Spleen (tissue), 11 donors: Measurements from ENCODE around the gene RABGEF1. TPM values are rescaled to one million over a fixed set of nuclear protein-coding genes. Genes with fewer than 3 reads are reported as not detected.

Source experiments
- DNase-seq: peaks from one replicate; pipeline ENCODE4 v3.0.0-alpha.2; 2020
- H3K27ac ChIP-seq, 8 donors: fragments of 200-600 bp; sonication (generic) in 7 of 8; 1 replicate in 4 of 8; 2 replicates in 4 of 8; pipeline versions ENCODE4 v1.5.0 to v1.8.0; 2016 to 2021; ENCODE audit warnings: inconsistent platforms in 4 of 8, mild to moderate bottlenecking in 4 of 8, moderate library complexity in 1 of 8
- H3K27me3 ChIP-seq, 7 donors: fragments of 200-600 bp; sonication (generic) in 6 of 7; replicated peaks in 1 of 7; 1 replicate in 4 of 7; 2 replicates in 3 of 7; pipeline versions ENCODE4 v1.5.0 to v1.8.0; 2016 to 2021; ENCODE audit warnings: inconsistent platforms in 3 of 7, mild to moderate bottlenecking in 1 of 7
- H3K36me3 ChIP-seq, 6 donors: fragments of 200-600 bp; sonication (generic) in 5 of 6; 1 replicate in 4 of 6; 2 replicates in 2 of 6; pipeline versions ENCODE4 v1.5.0 to v1.8.0; 2016 to 2021; ENCODE audit warnings: inconsistent platforms in 2 of 6
- H3K4me1 ChIP-seq, 6 donors: fragments of 200-600 bp; sonication (generic) in 5 of 6; 1 replicate in 3 of 6; 2 replicates in 3 of 6; pipeline versions ENCODE4 v1.5.0 to v1.8.0; 2016 to 2021; ENCODE audit warnings: inconsistent platforms in 3 of 6
- H3K4me3 ChIP-seq, 8 donors: fragments of 200-600 bp; sonication (generic) in 7 of 8; 1 replicate in 4 of 8; 2 replicates in 4 of 8; pipeline versions ENCODE4 v1.5.0 to v1.8.0; 2016 to 2021; ENCODE audit warnings: inconsistent platforms in 4 of 8, mild to moderate bottlenecking in 4 of 8, moderate library complexity in 2 of 8
- H3K9me3 ChIP-seq, 8 donors: fragments of 200-600 bp; sonication (generic) in 7 of 8; 1 replicate in 4 of 8; 2 replicates in 4 of 8; pipeline versions ENCODE4 v1.5.0 to v1.8.0; 2016 to 2021; ENCODE audit warnings: inconsistent platforms in 4 of 8
- CTCF ChIP-seq, 11 experiments: fragments of 200-600 bp in 7 of 11; fragments of 450-650 bp in 4 of 11; sonication (generic) in 4 of 11; IDR thresholded peaks in 8 of 11; conservative IDR thresholded peaks in 3 of 11; 1 replicate in 7 of 11; 2 replicates in 4 of 11; pipeline versions ENCODE4 v1.4.0 to v1.8.0; 2016 to 2021; ENCODE audit warnings: antibody characterized with exemption in 11 of 11, inconsistent platforms in 4 of 11, mild to moderate bottlenecking in 1 of 11
- POLR2A ChIP-seq, 3 donors: fragments of 450-650 bp; IDR thresholded peaks; one replicate each; pipeline ENCODE4 v1.5.1; 2017; ENCODE audit warnings: antibody characterized with exemption in 3 of 3, mild to moderate bottlenecking in 1 of 3
- POLR2AphosphoS5 ChIP-seq, 3 donors: sonication (generic); formaldehyde crosslinking; IDR thresholded peaks; one replicate each; pipeline ENCODE4 v1.5.1; 2017; ENCODE audit warnings: antibody characterized with exemption in 3 of 3
- WGBS, 5 donors: extraction: QIAGEN DNeasy Blood & Tissue Kit in 3 of 5; methylation state at CpG; one replicate each; pipeline versions ENCODE4 v1.1.5 to v1.1.7; 2013 to 2018; 5-methylcytosine and 5-hydroxymethylcytosine counted together
- intact Hi-C: fragments of 100-400 bp; cut with DNase I; formaldehyde crosslinking; loops from one replicate; pipeline ENCODE4 v1.15.0; 2023; ENCODE audit warnings: low total_unique reads
- polyA plus RNA-seq, 3 donors: library from polyadenylated mRNA; stranded (reverse); fragments of 200-250 nt; gene quantifications; one replicate each; pipeline ENCODE4 v1.2.1, GENCODE V29; 2013
- total RNA-seq, 7 donors: library from RNA; depleted of rRNA in 3 of 7; stranded (reverse); fragments of >200 nt in 3 of 7; fragmentation: NEBNext Ultra II Directional in 4 of 7; extraction: Animal tissue kit (Norgen Biotek cat#: 25700) in 4 of 7; gene quantifications; one replicate each; pipeline versions ENCODE4 v1.1.0 to v1.2.1, GENCODE V29; 2016 to 2021
- donor health status: healthy with polysubstance abuse.
- donor health status: DM: no; HTN: no; CAD: no; lungs with moderate emphysema.
- donor health status: DM: no; HTN: no; CAD: no.
- donor health status: Bipolar disorder and iron deficiency.
- donor health status: healthy.
- donor health status: DM: no; HTN: no; CAD: no.
- donor health status: DM: yes; HTN: yes; CAD: no.

RABGEF1 gene
- total and polyA plus RNA-seq, 10 donors: 8.3 to 39.6 (median 27.4) TPM

GRCh38 chr7:66720561-66720960 lies 20.0 kb upstream of the RABGEF1 start:
- TF ChIP-seq CTCF (IDR thresholded peaks at IDR 0.05 in 8 of 11, conservative IDR thresholded peaks at IDR 0.05 in 3 of 11) (no peak), POLR2A (IDR thresholded peaks at IDR 0.05) (no peak), POLR2AphosphoS5 (IDR thresholded peaks at IDR 0.05) (no peak)
- Histone ChIP-seq H3K27me3 (no peaks in the 10 kb centered on the region), H3K27ac (peak overlapping the region in 2 of 8 donors; percentile 6 to 18), H3K4me1 (peaks cover 0 to 11% (median 3%) of the 10 kb centered on the region in 6 donors), H3K4me3 (no peak overlapping the region), H3K9me3 (peaks cover 7 to 24% (median 19%) of the 10 kb centered on the region in 8 donors), H3K36me3 (peaks cover 0 to 56% (median 8%) of the 10 kb centered on the region in 6 donors)
- DNase-seq: no peak
- intact Hi-C loops: no loop called here
- WGBS, 5 donors: 88 to 97% (median 93%) methylated on average over 1 of the region's 1 CpG

- Histone ChIP-seq H3K4me3 (no peak overlapping the region), H3K27ac (no peak overlapping the region), H3K36me3 (peaks cover 0 to 57% (median 0%) of the 10 kb centered on the region in 6 donors), H3K4me1 (peaks cover 0 to 3% (median under 1%) of the 10 kb centered on the region in 6 donors), H3K9me3 (peaks cover 7 to 24% (median 19%) of the 10 kb centered on the region in 8 donors), H3K27me3 (no peaks in the 10 kb centered on the region)
- intact Hi-C loops: no loop called here
- no peak for DNase-seq
- 83 to 96% (median 88%) methylated on average over 2 of the region's 2 CpGs for WGBS, 5 donors
- no peak for TF ChIP-seq POLR2AphosphoS5 (IDR thresholded peaks at IDR 0.05)
- TF ChIP-seq CTCF (IDR thresholded peaks at IDR 0.05 in 8 of 11, conservative IDR thresholded peaks at IDR 0.05 in 3 of 11): no peak
- TF ChIP-seq POLR2A (IDR thresholded peaks at IDR 0.05): no peak
Measured at GRCh38 chr7:66725843-66726242, 14.7 kb upstream of the RABGEF1 start.

GRCh38 chr7:66727058-66727457 lies 13.5 kb upstream of the RABGEF1 start:
- intact Hi-C loops: no loop called here
- Histone ChIP-seq H3K9me3 (peaks cover 7 to 24% (median 19%) of the 10 kb centered on the region in 8 donors), H3K36me3 (peaks cover 0 to 60% (median 0%) of the 10 kb centered on the region in 6 donors), H3K27me3 (no peaks in the 10 kb centered on the region), H3K4me1 (no peaks in the 10 kb centered on the region), H3K4me3 (no peak overlapping the region), H3K27ac (no peak overlapping the region)
- DNase-seq: no peak
- 79 to 98% (median 93%) methylated on average over 3 of the region's 3 CpGs for WGBS, 5 donors
- TF ChIP-seq CTCF (IDR thresholded peaks at IDR 0.05 in 8 of 11, conservative IDR thresholded peaks at IDR 0.05 in 3 of 11) (no peak), POLR2A (IDR thresholded peaks at IDR 0.05) (no peak), POLR2AphosphoS5 (IDR thresholded peaks at IDR 0.05) (no peak)

- intact Hi-C loops: no loop called here
- H3K4me1 ChIP-seq: peaks cover 0 to 7% (median 0%) of the 10 kb centered on the region in 6 donors
- no peak overlapping the region for H3K4me3 ChIP-seq
- H3K9me3 ChIP-seq: peaks cover 7 to 19% (median 16%) of the 10 kb centered on the region in 8 donors
- TF ChIP-seq POLR2A (IDR thresholded peaks at IDR 0.05): no peak
- no peak for TF ChIP-seq POLR2AphosphoS5 (IDR thresholded peaks at IDR 0.05)
- no peak for TF ChIP-seq CTCF (IDR thresholded peaks at IDR 0.05 in 8 of 11, conservative IDR thresholded peaks at IDR 0.05 in 3 of 11)
- WGBS, 5 donors: 89 to 93% (median 91%) methylated on average over 6 of the region's 6 CpGs
- DNase-seq: no peak
- H3K27ac ChIP-seq: no peak overlapping the region
- H3K27me3 ChIP-seq: no peaks in the 10 kb centered on the region
- H3K36me3 ChIP-seq: peaks cover 0 to 51% (median 0%) of the 10 kb centered on the region in 6 donors
Measured at GRCh38 chr7:66728571-66728970, 12.0 kb upstream of the RABGEF1 start.
